ENCODE data around the gene SOD1.

DNA sequence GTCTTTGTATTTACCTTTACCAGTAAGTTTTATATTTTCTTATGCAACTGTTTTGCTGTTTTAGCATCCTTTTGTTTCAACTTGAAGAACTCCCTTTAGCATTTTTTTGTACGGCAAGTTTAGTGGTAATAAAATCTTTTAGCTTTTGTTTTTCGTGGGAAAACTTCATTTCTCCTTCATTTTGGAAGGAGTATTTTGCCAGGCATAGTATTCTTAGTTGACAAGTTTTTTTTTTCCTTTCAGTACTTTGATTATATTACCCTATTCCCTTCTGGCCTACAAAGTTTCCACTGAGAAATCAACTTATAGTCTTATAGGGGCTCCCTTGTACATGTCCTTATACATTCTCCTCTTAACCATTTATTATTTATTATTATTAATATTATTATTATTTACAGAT lies 22.6 kb upstream of the SOD1 start:
- TF ChIP-seq ZNF274 (IDR thresholded peaks at IDR 0.05; ENCODE audit: low read depth, low read length) (no peak), YY1 (IDR thresholded peaks at IDR 0.05; ENCODE audit: insufficient read depth, insufficient read length) (no peak), SUZ12 (IDR thresholded peaks at IDR 0.05; ENCODE audit: extremely low read depth, insufficient read depth, insufficient read length) (no peak)
